ENCODE measurements around the gene LRRC23. TPM values are rescaled to one million over a fixed set of nuclear protein-coding genes. Genes with fewer than 3 reads are reported as not detected.

The LRRC23 gene
- total and polyA plus RNA-seq, 2 of the 13 experiments (the other 11 are each of a cell fraction or from before 2014, with no cell fraction given): 6.0 to 7.8 TPM

GRCh38 chr12:6943722-6944380 lies 39.2 kb downstream of the LRRC23 start, which contains the start of the genes C12orf57 and RNU7-1 (continued):
- TF ChIP-seq HIC2 (CRISPR knock-in tag; IDR thresholded peaks at IDR 0.05; ENCODE audit: low read depth) (peak; percentile 58; the same call in 1 of the 2 replicates), ZNF589 (CRISPR knock-in tag; conservative IDR thresholded peaks at IDR 0.05) (peak; percentile 93), ZNF776 (CRISPR knock-in tag; IDR thresholded peaks at IDR 0.05) (peak; percentile 67; the same call in 1 of the 2 replicates), AKNA (CRISPR knock-in tag; IDR thresholded peaks at IDR 0.05; ENCODE audit: borderline replicate concordance) (no peak), ZNF274 (CRISPR knock-in tag; IDR thresholded peaks at IDR 0.05) (no peak), ZNF33A (CRISPR knock-in tag; IDR thresholded peaks at IDR 0.05; ENCODE audit: borderline replicate concordance) (0 out of 2 replicates have a peak, but pooled peaks have one; percentile 80), ETV6 (CRISPR knock-in tag; conservative IDR thresholded peaks at IDR 0.05) (peak; percentile 50; the same call in 1 of the 2 replicates), ZNF234 (CRISPR knock-in tag; conservative IDR thresholded peaks at IDR 0.05) (no peak), NFKBIZ (CRISPR knock-in tag; IDR thresholded peaks at IDR 0.05) (peak; percentile 74), PATZ1 (CRISPR knock-in tag; IDR thresholded peaks at IDR 0.05) (peak; percentile 55), NFE2L1 (CRISPR knock-in tag; IDR thresholded peaks at IDR 0.05; ENCODE audit: borderline replicate concordance) (no peak), ZSCAN25 (CRISPR knock-in tag; IDR thresholded peaks at IDR 0.05) (no peak), HNF4A (CRISPR knock-in tag; IDR thresholded peaks at IDR 0.05) (no peak), MXI1 (IDR thresholded peaks at IDR 0.05; ENCODE audit: borderline replicate concordance, low read depth, low read length) (peak; percentile 40; the same call in 1 of the 3 replicates), ZNF775 (CRISPR knock-in tag; IDR thresholded peaks at IDR 0.05; ENCODE audit: borderline replicate concordance) (peak; percentile 91; the same call in 1 of the 2 replicates), TCF7 (IDR thresholded peaks at IDR 0.05; ENCODE audit: low read depth) (no peak), NBN (conservative IDR thresholded peaks at IDR 0.05) (no peak), ZNF362 (CRISPR knock-in tag; IDR thresholded peaks at IDR 0.05; ENCODE audit: borderline replicate concordance) (peak; percentile 34; the same call in 1 of the 2 replicates), MED8 (CRISPR knock-in tag; IDR thresholded peaks at IDR 0.05; ENCODE audit: insufficient replicate concordance) (peak; percentile 100)
